Measurements from ENCODE around the gene NACC2. TPM values are rescaled to one million over a fixed set of nuclear protein-coding genes. Genes with fewer than 3 reads are reported as not detected.

Gene NACC2
- total and polyA plus RNA-seq, 2 of the 8 experiments (the other 6 are each of a cell fraction or from before 2014, with no cell fraction given) = 8.3 to 14.0 TPM

DNA sequence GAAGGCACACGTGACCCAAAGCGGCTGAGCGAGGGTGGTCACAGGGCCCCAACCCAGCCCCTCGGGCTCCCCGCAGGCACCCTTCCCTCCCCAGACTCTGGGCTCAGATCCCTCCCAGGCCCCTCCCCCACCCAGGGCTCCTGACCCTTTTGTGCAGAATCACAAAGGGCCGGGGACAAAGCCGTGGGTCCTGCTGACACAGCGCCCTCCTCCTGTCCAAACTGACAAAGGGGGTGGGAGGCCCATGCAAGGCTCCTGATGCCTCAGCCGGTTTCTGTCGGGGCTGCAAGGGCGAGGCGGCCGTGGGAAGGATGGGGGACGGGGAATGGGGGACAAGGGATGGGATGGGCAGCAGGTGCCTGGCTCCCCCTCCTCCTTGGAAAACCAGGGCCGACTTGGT lies 90.4 kb downstream of the NACC2 start:
- Histone ChIP-seq H3K9ac (replicated peaks in 1 of 4; ENCODE audit: extremely low read depth in 1 of 4, low read depth in 3 of 4, low read length in 3 of 4) (no peak overlapping the region), H3K27ac (ENCODE audit: low read depth, low read length) (0 out of 2 replicates have a peak overlapping the region, but pooled peaks have one; percentile 40), H2BK5ac (ENCODE audit: low read depth, low read length) (peak overlapping the region; percentile 92; the same call in 1 of the 2 replicates), H2BK120ac (replicated peaks; ENCODE audit: low read depth, low read length) (peak overlapping the region; percentile 61), H4K5ac (ENCODE audit: insufficient read length, low read depth, low read length) (peak overlapping the region; percentile 66), H4K91ac (replicated peaks; ENCODE audit: insufficient read length, low read length) (peak overlapping the region; percentile 95), H3K4me1 (replicated peaks in 1 of 4; ENCODE audit: control insufficient read depth in 3 of 4, insufficient read depth in 4 of 4, low read length in 3 of 4) (peaks cover 0 to 47% (median 35%) of the 10 kb centered on the region in 4 experiments; a peak in 6 of 7 replicates), H2AFZ (ENCODE audit: low read length) (no peak overlapping the region), H3K4me3 (ENCODE audit: extremely low read depth in 1 of 4, insufficient read depth in 2 of 4, low read depth in 3 of 4, low read length in 4 of 4) (0 out of 8 replicates have a peak overlapping the region, but pooled peaks of 1 of the 4 experiments have one; percentile 10), H3K36me3 (ENCODE audit: control insufficient read depth in 2 of 4, insufficient read depth in 4 of 4, low read length in 3 of 4) (no peaks in the 10 kb centered on the region), H4K20me1 (replicated peaks in 1 of 2; ENCODE audit: control insufficient read depth in 1 of 2, insufficient read depth in 2 of 2, low read length in 2 of 2) (peaks cover 0 to 1% of the 10 kb centered on the region in 2 experiments), H2BK12ac (ENCODE audit: low read depth, low read length) (peak overlapping the region; percentile 84; the same call in 1 of the 2 replicates), H3K56ac (replicated peaks; ENCODE audit: insufficient read length, low read depth, low read length) (no peak overlapping the region), H3K4ac (replicated peaks; ENCODE audit: insufficient read length, low read depth, low read length) (peak overlapping the region; percentile 46), H3K79me2 (ENCODE audit: control insufficient read depth in 1 of 2, insufficient read depth in 2 of 2, low read length in 2 of 2) (no peaks in the 10 kb centered on the region), H3K27me3 (replicated peaks in 1 of 4; ENCODE audit: control insufficient read depth in 3 of 4, extremely low read depth in 1 of 4, insufficient read depth in 3 of 4, low read length in 3 of 4) (no peaks in the 10 kb centered on the region), H3K23me2 (ENCODE audit: low read depth, low read length) (no peaks in the 10 kb centered on the region), H2AK5ac (ENCODE audit: low read depth, low read length) (peak overlapping the region; percentile 96; the same call in 1 of the 2 replicates), H3K18ac (ENCODE audit: extremely low read depth, low read length) (peak overlapping the region; percentile 78), H2BK20ac (ENCODE audit: low read length) (peak overlapping the region; percentile 98; the same call in 1 of the 2 replicates), H3K23ac (ENCODE audit: insufficient read length) (no peak overlapping the region), H2BK15ac (ENCODE audit: low read length) (0 out of 2 replicates have a peak overlapping the region, but pooled peaks have one; percentile 29), H4K8ac (ENCODE audit: extremely low read depth, insufficient read depth, low read length) (peak overlapping the region; percentile 86; the same call in 1 of the 2 replicates), H3K9me3 (ENCODE audit: insufficient read depth in 2 of 2, low read depth in 1 of 2, low read length in 1 of 2) (no peaks in the 10 kb centered on the region), H3K79me1 (ENCODE audit: low read depth, low read length) (no peaks in the 10 kb centered on the region), H3K4me2 (ENCODE audit: insufficient read depth in 1 of 2, low read depth in 2 of 2, low read length in 2 of 2) (peak overlapping the region; percentile 1 to 47; a peak in 3 of 4 replicates), H3K14ac (ENCODE audit: insufficient read length) (no peak overlapping the region)
- ChIA-PET POLR2A (ENCODE audit: partially characterized antibody) (interaction anchor here (1.1 to 3.3 kb wide), 2 partner anchors 11 to 13 kb away, joined by 3 to 11 read pairs; no protein-coding TSS in a partner anchor), CTCF (ENCODE audit: partially characterized antibody) (interaction anchor here (1.6 kb wide), 1 partner anchor 87 kb away, joined by 3 read pairs; no protein-coding TSS in a partner anchor)
- DNase-seq (ENCODE audit: low read depth in 1 of 2, low spot score in 2 of 2) (no peak), FAIRE-seq (no peak)
- WGBS, 2 experiments (ENCODE audit: extremely low coverage in 1 of 2, insufficient coverage in 1 of 2, insufficient read length in 1 of 2, insufficient replicate concordance in 2 of 2, low coverage in 1 of 2, low lambda C conversion rate in 2 of 2, missing lambda C conversion rate in 1 of 2) = 45% methylated on average over 7 of the region's 15 CpGs; no CpG with 5 or more reads in 1 of the 2 experiments
- TF ChIP-seq, protein P1, sequence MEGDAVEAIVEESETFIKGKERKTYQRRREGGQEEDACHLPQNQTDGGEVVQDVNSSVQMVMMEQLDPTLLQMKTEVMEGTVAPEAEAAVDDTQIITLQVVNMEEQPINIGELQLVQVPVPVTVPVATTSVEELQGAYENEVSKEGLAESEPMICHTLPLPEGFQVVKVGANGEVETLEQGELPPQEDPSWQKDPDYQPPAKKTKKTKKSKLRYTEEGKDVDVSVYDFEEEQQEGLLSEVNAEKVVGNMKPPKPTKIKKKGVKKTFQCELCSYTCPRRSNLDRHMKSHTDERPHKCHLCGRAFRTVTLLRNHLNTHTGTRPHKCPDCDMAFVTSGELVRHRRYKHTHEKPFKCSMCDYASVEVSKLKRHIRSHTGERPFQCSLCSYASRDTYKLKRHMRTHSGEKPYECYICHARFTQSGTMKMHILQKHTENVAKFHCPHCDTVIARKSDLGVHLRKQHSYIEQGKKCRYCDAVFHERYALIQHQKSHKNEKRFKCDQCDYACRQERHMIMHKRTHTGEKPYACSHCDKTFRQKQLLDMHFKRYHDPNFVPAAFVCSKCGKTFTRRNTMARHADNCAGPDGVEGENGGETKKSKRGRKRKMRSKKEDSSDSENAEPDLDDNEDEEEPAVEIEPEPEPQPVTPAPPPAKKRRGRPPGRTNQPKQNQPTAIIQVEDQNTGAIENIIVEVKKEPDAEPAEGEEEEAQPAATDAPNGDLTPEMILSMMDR (IDR thresholded peaks at IDR 0.05; ENCODE audit: control extremely low read depth in 1 of 3, insufficient read depth in 1 of 3, low read depth in 1 of 3, low read length in 3 of 3) = peak in 1 of 3 experiments; percentile 23; a peak in 1 of 4 replicates
- TF ChIP-seq, protein P2, sequence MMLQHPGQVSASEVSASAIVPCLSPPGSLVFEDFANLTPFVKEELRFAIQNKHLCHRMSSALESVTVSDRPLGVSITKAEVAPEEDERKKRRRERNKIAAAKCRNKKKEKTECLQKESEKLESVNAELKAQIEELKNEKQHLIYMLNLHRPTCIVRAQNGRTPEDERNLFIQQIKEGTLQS (IDR thresholded peaks at IDR 0.05; ENCODE audit: insufficient read depth, low read depth, low read length) = no peak
- TF ChIP-seq BACH1 (IDR thresholded peaks at IDR 0.05; ENCODE audit: low read length) (peak; percentile 38; the same call in 1 of the 2 replicates), CTBP2 (IDR thresholded peaks at IDR 0.05; ENCODE audit: borderline replicate concordance, insufficient read depth, insufficient read length, low read length) (peak; percentile 37), NANOG (IDR thresholded peaks at IDR 0.05; ENCODE audit: insufficient read depth, low read depth, low read length, poor library complexity, severe bottlenecking) (no peak), SP1 (IDR thresholded peaks at IDR 0.05; ENCODE audit: low read depth, low read length) (no peak), SIN3A (conservative IDR thresholded peaks at IDR 0.05 in 1 of 2, IDR thresholded peaks at IDR 0.05 in 1 of 2; ENCODE audit: low read depth in 1 of 2, low read length in 2 of 2) (no peak), BRCA1 (IDR thresholded peaks at IDR 0.05; ENCODE audit: low read depth, low read length) (no peak)
